HG03378 (cell line): ENCODE results near the gene KICS2.

Experiments used
- ATAC-seq: cut with Tn5 transposase; IDR thresholded peaks from one replicate; pipeline ENCODE4 v1.9.1; 2021; ENCODE audit warnings: mild to moderate bottlenecking, moderate library complexity; ENCODE audit not compliant: unreplicated experiment

The KICS2 gene

GRCh38 chr12:64175254-64175945 lies 46.7 kb downstream of the KICS2 start:
- no peak for ATAC-seq

DNA sequence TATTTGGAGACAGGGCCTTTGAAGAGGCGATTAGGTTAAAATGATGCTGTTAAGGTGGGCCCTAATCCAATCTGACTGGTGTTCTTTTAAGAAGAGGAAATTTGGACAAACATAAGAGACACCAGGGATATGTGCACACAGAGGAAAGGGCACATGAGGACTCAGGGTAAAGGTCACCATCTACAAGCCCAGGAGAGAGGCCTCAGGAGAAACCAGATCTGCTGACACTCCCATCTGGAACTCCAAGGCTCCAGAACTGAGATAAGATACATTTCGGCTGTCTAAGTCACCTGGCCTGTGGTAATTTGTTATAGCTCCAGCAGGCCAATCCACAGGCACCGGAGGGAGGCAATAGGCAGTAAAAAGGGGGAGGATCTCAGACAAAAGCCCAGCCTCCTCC lies 48.6 kb downstream of the KICS2 start:
- ATAC-seq: no peak
